Cardiac fibroblast (primary cell): ENCODE measurements around the gene TPCN2.

Experiments
- DNase-seq, 2 donors: peaks; one replicate each; pipeline versions ENCODE4 v3.0.0 to v3.0.0-alpha.2; 2010; ENCODE audit warnings: low read depth in 2 of 2
- H3K4me3 ChIP-seq, 2 donors: replicated peaks in 1 of 2; 1 replicate in 1 of 2; 2 replicates in 1 of 2; pipeline ENCODE4 v1.5.1; 2011; ENCODE audit warnings: low read depth in 2 of 2, low read length in 2 of 2, mild to moderate bottlenecking in 2 of 2, moderate library complexity in 1 of 2
- TF ChIP-seq, protein P1 (sequence below): IDR thresholded peaks from one replicate; pipeline ENCODE4 v1.5.1; 2011; ENCODE audit warnings: low read depth, mild to moderate bottlenecking, low read length, inconsistent platforms

The TPCN2 gene

DNA sequence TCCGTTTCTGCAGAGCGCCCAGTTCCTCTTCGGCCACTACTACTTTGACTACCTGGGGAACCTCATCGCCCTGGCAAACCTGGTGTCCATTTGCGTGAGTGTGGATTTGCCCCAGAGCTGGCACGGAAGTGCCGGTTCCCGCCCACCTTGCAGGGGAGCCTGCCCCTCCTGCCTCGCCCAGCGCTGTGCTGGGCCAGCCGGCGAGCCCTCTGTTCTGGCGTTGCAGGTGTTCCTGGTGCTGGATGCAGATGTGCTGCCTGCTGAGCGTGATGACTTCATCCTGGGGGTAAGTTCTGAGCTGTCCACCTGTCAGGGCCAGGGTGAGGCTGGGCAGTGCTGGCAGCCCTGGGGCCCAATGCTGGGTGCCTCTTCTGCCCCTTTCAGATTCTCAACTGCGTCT, 29.8 kb downstream of the TPCN2 start:
- TF ChIP-seq, protein P1, sequence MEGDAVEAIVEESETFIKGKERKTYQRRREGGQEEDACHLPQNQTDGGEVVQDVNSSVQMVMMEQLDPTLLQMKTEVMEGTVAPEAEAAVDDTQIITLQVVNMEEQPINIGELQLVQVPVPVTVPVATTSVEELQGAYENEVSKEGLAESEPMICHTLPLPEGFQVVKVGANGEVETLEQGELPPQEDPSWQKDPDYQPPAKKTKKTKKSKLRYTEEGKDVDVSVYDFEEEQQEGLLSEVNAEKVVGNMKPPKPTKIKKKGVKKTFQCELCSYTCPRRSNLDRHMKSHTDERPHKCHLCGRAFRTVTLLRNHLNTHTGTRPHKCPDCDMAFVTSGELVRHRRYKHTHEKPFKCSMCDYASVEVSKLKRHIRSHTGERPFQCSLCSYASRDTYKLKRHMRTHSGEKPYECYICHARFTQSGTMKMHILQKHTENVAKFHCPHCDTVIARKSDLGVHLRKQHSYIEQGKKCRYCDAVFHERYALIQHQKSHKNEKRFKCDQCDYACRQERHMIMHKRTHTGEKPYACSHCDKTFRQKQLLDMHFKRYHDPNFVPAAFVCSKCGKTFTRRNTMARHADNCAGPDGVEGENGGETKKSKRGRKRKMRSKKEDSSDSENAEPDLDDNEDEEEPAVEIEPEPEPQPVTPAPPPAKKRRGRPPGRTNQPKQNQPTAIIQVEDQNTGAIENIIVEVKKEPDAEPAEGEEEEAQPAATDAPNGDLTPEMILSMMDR = no peak
- no peak overlapping the region for H3K4me3 ChIP-seq
- no peak for DNase-seq

DNA sequence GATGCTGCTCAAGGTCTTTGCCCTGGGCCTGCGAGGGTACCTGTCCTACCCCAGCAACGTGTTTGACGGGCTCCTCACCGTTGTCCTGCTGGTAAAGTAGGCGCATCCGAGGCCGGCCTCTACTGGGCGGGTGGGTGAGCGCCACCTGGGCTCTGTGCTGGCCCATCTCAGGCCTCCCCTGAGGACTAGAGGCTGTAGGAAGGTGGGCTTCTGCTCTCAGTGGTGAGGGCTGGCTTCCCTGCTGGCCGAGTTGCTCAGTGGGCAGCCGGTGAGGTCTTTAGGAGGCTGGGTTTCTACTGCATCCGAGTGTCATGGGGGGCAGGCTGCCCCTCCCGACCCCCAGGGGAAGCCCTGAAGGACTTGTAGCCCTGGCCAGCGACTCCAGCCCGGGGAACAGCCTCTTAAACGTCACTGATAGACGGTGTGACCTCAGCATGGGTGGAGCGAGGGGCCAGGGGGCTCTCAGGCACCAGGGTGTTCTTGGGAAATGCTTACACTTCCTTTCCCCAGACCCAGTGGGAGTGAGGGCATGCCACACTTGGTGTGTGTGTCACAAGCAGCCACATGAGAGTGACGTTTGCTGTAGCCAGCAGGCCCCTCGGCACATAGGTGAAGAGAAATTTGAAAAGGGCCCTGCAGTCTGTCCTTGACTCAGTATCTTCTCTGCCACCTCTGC, 30.3 kb downstream of the TPCN2 start:
- no peak for DNase-seq
- TF ChIP-seq, protein P1 = no peak
- H3K4me3 ChIP-seq = no peak overlapping the region

DNA sequence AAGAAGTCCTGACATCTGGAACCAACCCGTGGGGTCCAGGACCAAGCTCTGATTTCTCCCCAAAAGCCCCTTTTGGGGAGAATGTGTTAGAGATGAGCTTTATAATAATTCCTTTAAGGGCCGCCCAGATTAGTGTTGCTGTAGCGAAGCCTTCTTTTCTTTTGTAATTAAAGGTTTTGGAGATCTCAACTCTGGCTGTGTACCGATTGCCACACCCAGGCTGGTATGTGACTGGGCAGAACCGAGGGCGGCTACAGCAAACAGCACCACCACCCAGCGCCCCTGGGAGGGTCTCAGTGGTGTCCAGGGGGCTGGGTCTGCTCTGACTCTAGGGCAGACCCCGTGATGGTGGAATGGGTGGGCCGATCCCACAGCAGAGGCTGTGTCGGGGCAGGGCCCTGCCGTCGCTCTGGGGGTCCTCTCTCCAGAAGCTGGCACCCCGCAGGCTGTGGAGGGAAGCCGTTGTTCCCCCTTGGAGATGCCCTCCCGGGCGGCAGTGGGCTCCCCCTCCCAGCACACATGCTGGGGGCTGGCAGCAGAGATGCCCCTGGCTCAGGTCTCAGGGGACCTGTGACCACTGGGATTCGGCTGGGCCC, 31.0 kb downstream of the TPCN2 start:
- H3K4me3 ChIP-seq = no peak overlapping the region
- no peak for DNase-seq
- TF ChIP-seq, protein P1 = no peak

DNA sequence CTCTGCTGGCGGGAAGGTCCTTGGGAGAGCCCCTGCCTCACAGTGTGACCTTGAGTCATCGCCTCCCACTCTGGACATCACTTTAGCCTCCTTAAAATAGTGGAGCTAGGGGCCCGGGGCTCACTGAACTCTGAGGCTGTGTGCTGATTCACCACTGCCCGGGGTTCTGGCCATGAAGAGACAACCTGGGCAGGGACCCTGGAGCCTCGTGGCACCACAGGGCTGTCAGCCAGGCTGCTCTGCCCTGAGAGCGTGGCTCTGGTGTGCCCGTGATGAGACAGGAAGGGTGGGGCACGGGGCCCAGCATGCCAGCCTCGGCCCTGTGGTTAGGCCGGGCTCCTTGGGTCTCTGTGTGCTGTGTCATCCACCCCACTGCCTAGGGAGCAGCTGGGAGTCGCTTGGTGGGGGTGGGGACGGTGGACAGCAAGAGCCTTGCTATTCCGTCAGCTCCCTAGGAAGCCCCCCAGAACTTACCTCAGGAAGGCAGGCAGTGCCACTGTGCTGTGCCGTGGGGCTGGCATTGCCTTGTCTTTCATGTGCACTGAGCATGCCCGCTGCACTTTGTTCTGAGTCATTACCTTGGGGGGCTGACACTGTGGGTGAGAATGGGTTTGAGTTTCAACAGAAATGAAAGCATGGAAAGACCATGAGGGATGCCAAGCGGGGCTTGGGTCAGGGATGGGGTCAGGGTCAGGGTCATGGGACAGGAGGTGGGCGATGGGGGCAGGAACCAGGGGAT, 31.7 kb downstream of the TPCN2 start:
- H3K4me3 ChIP-seq = no peak overlapping the region
- TF ChIP-seq, protein P1 = no peak
- peak; percentile 32 to 38 for DNase-seq

DNA sequence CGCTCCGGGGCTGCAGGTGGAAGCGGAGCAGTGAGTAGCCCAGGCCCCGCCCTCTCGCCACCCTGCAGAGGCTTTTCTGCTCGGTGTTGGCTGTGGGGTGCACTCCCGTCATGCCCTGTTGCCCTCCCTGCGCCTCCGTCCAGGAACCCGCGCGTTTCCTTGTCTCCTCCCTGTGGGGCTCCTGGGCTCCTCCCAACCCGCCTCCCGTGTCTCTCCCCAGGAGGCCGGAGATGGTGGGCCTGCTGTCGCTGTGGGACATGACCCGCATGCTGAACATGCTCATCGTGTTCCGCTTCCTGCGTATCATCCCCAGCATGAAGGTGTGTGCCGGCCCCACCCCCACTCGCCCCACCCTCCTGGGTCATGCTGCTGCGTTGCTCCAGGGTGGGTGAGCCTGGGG, 32.4 kb downstream of the TPCN2 start:
- DNase-seq = no peak
- H3K4me3 ChIP-seq = no peak overlapping the region
- TF ChIP-seq, protein P1 = no peak

DNA sequence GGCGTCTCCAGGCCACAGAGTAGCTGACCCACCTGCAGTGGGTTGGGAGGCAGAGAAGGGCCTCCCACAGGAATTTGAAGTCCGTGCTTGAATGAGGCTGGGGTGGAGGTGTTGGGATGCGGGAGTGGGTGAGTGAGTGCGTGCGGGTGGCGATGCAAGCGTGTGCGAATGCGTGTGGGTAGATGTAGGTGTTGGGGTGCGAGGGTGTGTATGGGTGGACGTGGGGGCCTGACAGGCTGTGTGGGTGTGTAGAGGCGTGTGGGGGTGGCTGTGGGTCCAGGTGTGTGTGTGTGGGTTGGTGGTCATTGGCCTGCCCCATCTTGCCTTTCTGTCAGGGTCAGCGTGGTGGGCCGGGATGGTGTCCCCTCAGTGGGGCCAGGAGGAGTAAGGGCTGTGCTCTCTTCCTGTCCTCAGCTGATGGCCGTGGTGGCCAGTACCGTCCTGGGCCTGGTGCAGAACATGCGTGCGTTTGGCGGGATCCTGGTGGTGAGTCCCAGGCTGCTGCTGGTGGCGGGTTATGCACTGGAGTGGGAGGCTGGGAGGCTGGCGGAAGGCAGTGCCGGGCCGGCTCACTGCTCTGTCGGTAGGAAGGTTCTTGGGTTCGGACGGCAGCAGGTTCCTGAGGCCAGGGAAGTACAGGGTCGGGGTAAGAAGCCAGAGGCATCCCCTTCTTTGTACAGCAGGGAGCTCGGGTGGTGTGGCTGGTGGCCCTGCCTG, 35.0 kb downstream of the TPCN2 start:
- H3K4me3 ChIP-seq = no peak overlapping the region
- TF ChIP-seq, protein P1 = no peak
- no peak for DNase-seq
